DND-41 (cell line): ENCODE results near the gene MICB.
"Not testable (repeated sequence)": the region's sequence is repeated elsewhere in the genome, so short reads cannot be mapped to it uniquely, and the experiment has no call there.

ENCODE experiments used
- ATAC-seq: fragments of 200-7000 bp; cut with Tn5 transposase; 3 replicates; pipeline ENCODE4 v1.9.1; 2021; ENCODE audit warnings: low read depth; ENCODE audit not compliant: insufficient read depth
- DNase-seq: peaks from one replicate; pipeline ENCODE4 v3.0.0-alpha.2; 2020
- H2AFZ ChIP-seq: 2 replicates; pipeline ENCODE4 v1.6.0; 2012; ENCODE audit warnings: low read depth, low read length
- H3K27ac ChIP-seq: 2 replicates; pipeline ENCODE4 v1.5.1; 2012; ENCODE audit warnings: low read length, inconsistent platforms
- H3K27me3 ChIP-seq: fragments of 200-600 bp; sonication (generic); 2 replicates; pipeline ENCODE4 v1.6.0; 2012; ENCODE audit warnings: low read length, mild to moderate bottlenecking, inconsistent platforms; ENCODE audit not compliant: insufficient read depth, poor library complexity
- H3K36me3 ChIP-seq: 2 replicates; pipeline ENCODE4 v1.5.1; 2012; ENCODE audit warnings: low read length, inconsistent platforms; ENCODE audit not compliant: insufficient read depth
- H3K4me1 ChIP-seq: 2 replicates; pipeline ENCODE4 v1.5.1; 2012; ENCODE audit warnings: mild to moderate bottlenecking, low read length; ENCODE audit not compliant: insufficient read depth
- H3K4me2 ChIP-seq: 2 replicates; pipeline ENCODE4 v1.6.0; 2012; ENCODE audit warnings: mild to moderate bottlenecking, moderate library complexity, low read length, inconsistent platforms; ENCODE audit not compliant: insufficient read depth
- H3K4me3 ChIP-seq, 2 experiments: fragments of 200-600 bp in 1 of 2; shearing (Covaris generic) in 1 of 2; 2 replicates each; pipeline ENCODE4 v1.5.1; 2012 to 2016; ENCODE audit warnings: inconsistent platforms in 2 of 2, low read length in 2 of 2, mild to moderate bottlenecking in 2 of 2, low read depth in 1 of 2, moderate library complexity in 1 of 2
- H3K79me2 ChIP-seq: 2 replicates; pipeline ENCODE4 v1.6.0; 2012; ENCODE audit warnings: low read length, inconsistent platforms; ENCODE audit not compliant: insufficient read depth
- H3K9ac ChIP-seq: 2 replicates; pipeline ENCODE4 v1.6.0; 2012; ENCODE audit warnings: low read depth, mild to moderate bottlenecking, inconsistent platforms, low read length, moderate library complexity
- H3K9me3 ChIP-seq: 2 replicates; pipeline ENCODE4 v1.5.1; 2012; ENCODE audit warnings: low read length, moderate library complexity, mild to moderate bottlenecking, inconsistent platforms; ENCODE audit not compliant: insufficient read depth, severe bottlenecking
- H4K20me1 ChIP-seq: 2 replicates; pipeline ENCODE4 v1.6.0; 2012; ENCODE audit warnings: low read length; ENCODE audit not compliant: insufficient read depth
- EZH2 ChIP-seq: IDR thresholded peaks from 3 replicates; pipeline ENCODE4 v1.6.1; 2012; ENCODE audit warnings: borderline replicate concordance, low read depth, mild to moderate bottlenecking, moderate library complexity, low read length, inconsistent platforms; ENCODE audit not compliant: severe bottlenecking
- TF ChIP-seq, protein P1 (sequence below): IDR thresholded peaks from 2 replicates; pipeline ENCODE4 v1.5.1; 2012; ENCODE audit warnings: borderline replicate concordance, low read length, moderate library complexity, mild to moderate bottlenecking; ENCODE audit not compliant: poor library complexity, severe bottlenecking; ENCODE audit errors: extremely low read depth

MICB gene

DNA sequence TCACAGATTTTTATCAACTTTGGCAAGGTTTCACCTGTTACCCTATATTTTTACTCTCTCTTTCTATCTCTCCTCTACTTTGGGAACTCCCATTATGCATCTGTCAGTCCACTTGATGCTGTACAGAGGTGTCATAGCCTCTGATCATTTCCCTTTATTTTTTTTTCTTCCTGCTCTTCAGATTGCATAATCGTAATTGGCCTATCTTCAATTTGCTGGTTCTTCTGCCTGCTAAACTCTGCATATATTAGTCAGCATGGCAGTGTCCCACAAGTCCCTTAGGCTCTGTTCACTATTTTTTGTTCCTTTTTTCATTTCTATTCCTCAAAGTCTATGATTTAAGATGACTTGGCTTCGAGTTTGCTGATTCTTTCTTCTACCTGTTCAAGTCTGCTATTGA lies 44.7 kb upstream of the MICB start:
- no peak for DNase-seq

DNA sequence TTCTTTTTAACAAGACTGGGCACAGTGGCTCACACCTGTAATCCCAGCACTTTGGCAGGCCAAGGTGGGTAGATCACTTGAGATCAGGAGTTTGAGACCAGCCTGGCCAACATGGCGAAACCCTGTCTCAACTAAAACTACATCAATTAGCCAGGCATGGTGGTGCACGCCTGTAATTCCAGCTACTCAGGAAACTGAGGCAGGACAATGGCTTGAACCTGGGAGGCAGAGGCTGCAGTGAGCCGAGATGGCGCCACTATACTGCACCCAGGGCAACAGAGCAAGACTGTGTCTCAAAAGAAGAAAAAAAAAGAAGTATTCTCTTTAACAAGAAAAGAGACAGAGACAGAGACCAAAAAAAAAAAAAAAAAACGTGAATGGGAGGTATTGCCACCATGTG lies 38.1 kb upstream of the MICB start:
- H2AFZ ChIP-seq, H3K4me2 ChIP-seq, DNase-seq, H3K27ac ChIP-seq, ATAC-seq, H3K4me3 ChIP-seq, H3K4me1 ChIP-seq, H3K79me2 ChIP-seq, H3K27me3 ChIP-seq, H3K36me3 ChIP-seq, H3K9me3 ChIP-seq, H4K20me1 ChIP-seq, H3K9ac ChIP-seq: not testable (repeated sequence)

More for the DNA sequence above, 44.7 kb upstream of the MICB start:
- Histone ChIP-seq H3K27ac (no peak overlapping the region), H3K27me3 (peaks cover 3% of the 10 kb centered on the region), H3K79me2 (no peaks in the 10 kb centered on the region), H2AFZ (no peak overlapping the region), H3K9me3 (no peaks in the 10 kb centered on the region), H3K4me3 (no peak overlapping the region), H3K4me1 (no peaks in the 10 kb centered on the region), H4K20me1 (no peaks in the 10 kb centered on the region), H3K36me3 (no peaks in the 10 kb centered on the region), H3K4me2 (no peak overlapping the region), H3K9ac (no peak overlapping the region)
- TF ChIP-seq EZH2, result no peak
- TF ChIP-seq, protein P1, sequence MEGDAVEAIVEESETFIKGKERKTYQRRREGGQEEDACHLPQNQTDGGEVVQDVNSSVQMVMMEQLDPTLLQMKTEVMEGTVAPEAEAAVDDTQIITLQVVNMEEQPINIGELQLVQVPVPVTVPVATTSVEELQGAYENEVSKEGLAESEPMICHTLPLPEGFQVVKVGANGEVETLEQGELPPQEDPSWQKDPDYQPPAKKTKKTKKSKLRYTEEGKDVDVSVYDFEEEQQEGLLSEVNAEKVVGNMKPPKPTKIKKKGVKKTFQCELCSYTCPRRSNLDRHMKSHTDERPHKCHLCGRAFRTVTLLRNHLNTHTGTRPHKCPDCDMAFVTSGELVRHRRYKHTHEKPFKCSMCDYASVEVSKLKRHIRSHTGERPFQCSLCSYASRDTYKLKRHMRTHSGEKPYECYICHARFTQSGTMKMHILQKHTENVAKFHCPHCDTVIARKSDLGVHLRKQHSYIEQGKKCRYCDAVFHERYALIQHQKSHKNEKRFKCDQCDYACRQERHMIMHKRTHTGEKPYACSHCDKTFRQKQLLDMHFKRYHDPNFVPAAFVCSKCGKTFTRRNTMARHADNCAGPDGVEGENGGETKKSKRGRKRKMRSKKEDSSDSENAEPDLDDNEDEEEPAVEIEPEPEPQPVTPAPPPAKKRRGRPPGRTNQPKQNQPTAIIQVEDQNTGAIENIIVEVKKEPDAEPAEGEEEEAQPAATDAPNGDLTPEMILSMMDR, result no peak
- no peak for ATAC-seq

DNA sequence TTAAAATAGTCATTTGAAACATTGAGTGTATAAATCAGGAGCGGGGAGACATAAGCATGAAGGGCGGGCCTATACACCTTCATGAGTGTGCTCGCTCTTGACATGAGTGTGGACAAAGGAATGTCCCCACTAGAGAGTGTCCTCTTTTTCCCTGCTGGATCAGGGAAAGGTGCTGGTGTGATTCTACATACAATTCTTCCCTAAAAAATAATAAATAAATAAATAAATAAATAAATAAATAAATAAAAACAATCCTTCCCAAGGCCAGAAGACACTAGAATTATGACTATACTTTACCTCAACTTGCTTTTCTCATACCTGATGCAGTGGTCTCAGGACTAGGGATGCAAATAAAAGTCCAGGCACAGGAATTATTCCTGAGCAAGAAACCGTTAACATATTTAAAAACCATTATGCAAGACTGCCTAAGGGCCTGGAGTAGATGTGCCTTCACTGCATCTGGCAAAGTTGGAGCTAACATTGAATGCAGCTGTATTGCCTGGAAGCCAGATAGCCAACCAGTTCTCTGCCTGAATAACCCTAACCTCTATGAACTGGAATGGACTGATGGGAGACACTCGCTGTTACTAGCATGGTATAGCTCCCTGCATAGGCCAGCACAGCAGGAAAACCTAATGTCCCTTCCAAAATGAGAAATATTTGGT lies 37.5 kb upstream of the MICB start:
- Histone ChIP-seq H3K4me2 (no peak overlapping the region), H4K20me1 (no peaks in the 10 kb centered on the region), H3K4me3 (no peak overlapping the region), H3K9ac (no peak overlapping the region), H3K9me3 (no peaks in the 10 kb centered on the region), H3K4me1 (no peaks in the 10 kb centered on the region), H2AFZ (no peak overlapping the region), H3K36me3 (no peaks in the 10 kb centered on the region), H3K79me2 (no peaks in the 10 kb centered on the region), H3K27ac (no peak overlapping the region), H3K27me3 (no peaks in the 10 kb centered on the region)
- TF ChIP-seq, protein P1, result no peak
- no peak for TF ChIP-seq EZH2
- DNase-seq (no peak), ATAC-seq (no peak)

DNA sequence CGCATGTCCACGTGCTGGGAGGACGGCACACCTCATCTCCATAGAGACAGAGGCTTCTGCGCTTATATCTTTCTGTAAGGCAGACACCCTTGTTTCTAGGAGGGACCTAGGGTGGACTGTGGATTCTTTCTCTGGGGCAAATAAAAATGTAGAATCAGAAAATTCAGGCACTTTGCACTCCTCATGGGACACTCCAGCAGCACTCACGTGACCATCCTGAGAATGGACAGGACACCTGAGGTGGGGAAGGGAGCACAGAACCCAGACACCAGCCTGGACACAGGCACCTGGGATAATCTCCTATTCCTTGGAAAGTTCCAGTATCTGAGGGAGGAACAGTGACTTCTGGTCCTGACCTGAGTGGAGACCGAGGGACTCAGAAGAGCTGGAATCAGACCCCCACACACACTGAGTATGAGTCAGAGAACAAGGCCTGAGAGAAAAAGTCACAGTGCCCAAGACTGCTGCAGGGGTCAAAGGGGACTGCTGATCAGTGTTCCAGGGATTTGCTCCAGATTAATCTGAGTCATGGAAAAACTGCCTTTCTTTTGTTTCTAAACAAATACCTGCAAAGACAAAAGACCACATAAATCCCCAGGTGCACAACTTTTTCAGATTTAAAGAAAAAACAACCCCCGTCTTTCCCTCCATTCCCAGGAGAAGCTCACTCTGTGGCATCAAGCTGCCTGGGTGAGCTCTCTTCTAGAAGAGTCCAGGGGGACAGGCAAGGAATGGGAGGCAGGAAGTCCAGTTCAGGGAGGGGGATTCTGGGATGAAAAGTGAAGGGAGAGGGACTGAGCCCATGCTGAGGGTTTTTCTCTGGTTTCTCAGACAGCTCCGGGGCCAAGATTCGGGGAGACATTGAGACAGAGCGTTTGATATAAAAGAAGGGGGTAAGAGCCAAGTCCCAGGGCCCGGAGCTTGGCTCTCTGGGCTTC lies 35.6 kb upstream of the MICB start:
- no peak overlapping the region for H3K4me2 ChIP-seq
- TF ChIP-seq EZH2, result no peak
- TF ChIP-seq, protein P1, result no peak
- H3K4me3 ChIP-seq, result no peak overlapping the region
- DNase-seq (no peak), ATAC-seq (no peak)
- H3K27me3 ChIP-seq, result no peaks in the 10 kb centered on the region
- no peaks in the 10 kb centered on the region for H3K4me1 ChIP-seq
- H3K9ac ChIP-seq, result no peak overlapping the region
- no peaks in the 10 kb centered on the region for H3K36me3 ChIP-seq
- 0 out of 2 replicates have a peak, but pooled peaks cover 4% of the 10 kb centered on the region for H4K20me1 ChIP-seq
- H2AFZ ChIP-seq, result no peak overlapping the region
- H3K27ac ChIP-seq, result no peak overlapping the region
- no peaks in the 10 kb centered on the region for H3K9me3 ChIP-seq
- no peaks in the 10 kb centered on the region for H3K79me2 ChIP-seq
